LNCAP (cell line): Measurements from ENCODE around the gene USP6NL.

Experiments
- TF ChIP-seq, protein P1 (sequence below): fragments of 450-650 bp; IDR thresholded peaks from 2 replicates; pipeline ENCODE4 v1.5.1; 2017; ENCODE audit warnings: mild to moderate bottlenecking

USP6NL gene

DNA sequence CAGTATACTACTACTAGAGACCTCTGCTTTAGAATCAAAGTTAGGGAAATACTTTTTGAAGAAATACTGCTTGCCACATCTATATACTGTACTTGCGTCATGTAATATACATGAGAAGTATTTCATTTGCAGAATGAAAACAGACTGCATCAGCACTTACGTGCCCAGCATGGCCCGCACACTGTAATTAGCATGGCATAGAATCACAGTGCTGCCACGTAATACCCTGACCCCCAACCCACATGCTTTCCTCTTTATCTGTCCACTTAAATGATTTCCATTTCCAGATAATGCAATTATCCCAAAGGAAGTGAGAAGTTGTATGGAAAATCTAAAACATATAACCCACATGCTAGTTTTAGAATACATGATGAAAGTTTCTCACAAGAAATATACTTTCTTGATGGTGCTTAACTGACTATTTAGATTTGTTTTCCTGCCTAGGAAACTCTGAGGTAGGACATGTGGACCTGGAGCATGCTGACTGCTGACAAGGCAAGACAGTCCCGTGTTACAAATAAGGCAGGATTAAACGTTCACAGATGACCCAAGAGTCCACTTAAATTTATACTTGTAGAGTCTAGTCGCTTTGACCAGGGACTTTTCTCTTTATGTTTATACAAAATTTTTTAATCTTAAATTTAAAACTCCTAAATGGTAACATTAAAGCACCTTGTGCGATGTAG, 12.6 kb downstream of the USP6NL start:
- TF ChIP-seq, protein P1, sequence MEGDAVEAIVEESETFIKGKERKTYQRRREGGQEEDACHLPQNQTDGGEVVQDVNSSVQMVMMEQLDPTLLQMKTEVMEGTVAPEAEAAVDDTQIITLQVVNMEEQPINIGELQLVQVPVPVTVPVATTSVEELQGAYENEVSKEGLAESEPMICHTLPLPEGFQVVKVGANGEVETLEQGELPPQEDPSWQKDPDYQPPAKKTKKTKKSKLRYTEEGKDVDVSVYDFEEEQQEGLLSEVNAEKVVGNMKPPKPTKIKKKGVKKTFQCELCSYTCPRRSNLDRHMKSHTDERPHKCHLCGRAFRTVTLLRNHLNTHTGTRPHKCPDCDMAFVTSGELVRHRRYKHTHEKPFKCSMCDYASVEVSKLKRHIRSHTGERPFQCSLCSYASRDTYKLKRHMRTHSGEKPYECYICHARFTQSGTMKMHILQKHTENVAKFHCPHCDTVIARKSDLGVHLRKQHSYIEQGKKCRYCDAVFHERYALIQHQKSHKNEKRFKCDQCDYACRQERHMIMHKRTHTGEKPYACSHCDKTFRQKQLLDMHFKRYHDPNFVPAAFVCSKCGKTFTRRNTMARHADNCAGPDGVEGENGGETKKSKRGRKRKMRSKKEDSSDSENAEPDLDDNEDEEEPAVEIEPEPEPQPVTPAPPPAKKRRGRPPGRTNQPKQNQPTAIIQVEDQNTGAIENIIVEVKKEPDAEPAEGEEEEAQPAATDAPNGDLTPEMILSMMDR, result no peak

DNA sequence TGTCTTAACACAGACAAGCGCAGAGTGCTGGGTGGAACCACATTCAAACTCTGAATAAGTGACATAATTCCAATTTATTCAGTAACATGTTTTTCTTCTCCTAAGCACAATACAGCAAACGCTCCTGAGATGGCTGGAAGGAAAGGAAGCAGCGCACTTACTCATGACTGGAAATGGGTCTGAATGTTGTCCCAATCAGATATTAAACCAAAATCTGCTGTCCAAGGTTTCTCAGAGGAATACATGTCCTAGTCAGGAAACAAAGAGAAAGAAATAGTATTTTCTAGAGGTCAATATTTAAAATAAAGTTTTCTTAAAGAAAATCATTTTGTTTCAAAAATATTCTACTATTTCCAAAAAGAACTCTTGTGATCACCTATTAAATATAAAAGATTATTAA, 14.0 kb downstream of the USP6NL start:
- TF ChIP-seq, protein P1, result no peak

DNA sequence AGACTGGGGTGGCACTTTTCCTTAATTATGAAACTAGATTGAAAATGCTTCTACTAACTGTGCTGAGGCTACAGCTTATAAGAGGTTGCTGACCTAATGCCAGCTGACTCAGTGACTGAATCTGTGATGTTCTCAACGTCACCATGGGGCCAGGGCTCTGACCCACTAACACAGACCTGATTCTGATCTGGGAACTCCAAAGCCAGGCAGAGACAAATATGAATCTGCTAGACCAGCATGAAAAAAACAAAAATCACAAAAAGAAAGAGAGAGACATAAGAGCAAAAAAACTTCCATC, 16.1 kb downstream of the USP6NL start:
- TF ChIP-seq, protein P1, result no peak

DNA sequence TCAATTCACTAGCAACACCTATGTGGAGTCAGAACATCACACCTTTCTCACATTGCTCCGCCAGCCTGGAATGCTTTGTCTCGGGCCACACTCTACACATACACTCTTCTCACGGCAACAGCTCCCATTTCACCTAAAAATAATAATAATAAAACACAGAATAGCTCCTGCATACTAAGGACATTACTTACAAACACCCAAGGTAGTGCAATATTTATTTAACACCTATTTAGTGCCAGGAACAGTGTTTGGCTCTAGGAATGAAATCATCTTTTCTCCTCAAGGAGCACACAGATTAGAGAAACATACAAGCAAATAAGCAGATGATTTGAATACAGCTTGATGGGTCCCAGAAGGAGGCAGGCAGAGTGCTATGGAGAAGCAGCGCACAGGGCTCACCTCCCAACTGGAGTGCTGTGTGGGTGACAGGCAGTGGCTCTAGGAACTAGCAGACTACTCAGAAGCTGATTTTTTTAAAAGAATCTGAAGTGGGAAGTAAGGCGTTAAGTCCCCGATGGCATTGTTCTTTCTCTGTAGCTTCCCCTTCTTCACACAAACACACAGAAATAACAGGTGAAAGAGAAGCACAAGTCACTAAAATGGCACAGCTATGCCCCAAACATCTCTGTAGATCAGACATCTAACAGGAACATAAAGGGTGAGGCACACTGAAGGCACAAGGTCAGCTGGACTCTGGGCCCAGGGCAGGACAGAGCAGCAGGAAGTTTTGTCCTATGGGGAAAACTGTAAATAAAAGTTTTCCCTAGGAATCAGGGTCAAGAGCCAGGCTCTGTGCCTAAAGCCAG, 16.7 kb downstream of the USP6NL start:
- TF ChIP-seq, protein P1, result no peak

DNA sequence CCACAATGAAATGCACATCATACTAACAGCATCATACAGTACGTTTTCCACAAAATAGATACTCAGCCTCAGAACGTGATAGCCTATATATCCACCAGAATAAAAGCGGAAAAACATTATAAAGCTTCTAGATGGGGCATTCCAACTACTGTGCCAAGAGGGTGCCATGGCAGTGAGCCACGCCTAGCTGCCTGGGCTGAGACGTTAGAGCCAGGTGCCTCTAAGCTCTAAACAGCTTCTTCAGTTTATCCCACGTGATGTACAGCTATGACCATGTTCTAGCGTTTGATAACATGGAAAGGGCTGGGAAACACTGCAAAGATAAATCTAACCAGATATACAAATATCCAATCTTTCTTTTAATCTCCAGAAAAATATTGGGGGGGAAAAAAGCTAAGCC, 17.8 kb downstream of the USP6NL start:
- TF ChIP-seq, protein P1, result no peak

DNA sequence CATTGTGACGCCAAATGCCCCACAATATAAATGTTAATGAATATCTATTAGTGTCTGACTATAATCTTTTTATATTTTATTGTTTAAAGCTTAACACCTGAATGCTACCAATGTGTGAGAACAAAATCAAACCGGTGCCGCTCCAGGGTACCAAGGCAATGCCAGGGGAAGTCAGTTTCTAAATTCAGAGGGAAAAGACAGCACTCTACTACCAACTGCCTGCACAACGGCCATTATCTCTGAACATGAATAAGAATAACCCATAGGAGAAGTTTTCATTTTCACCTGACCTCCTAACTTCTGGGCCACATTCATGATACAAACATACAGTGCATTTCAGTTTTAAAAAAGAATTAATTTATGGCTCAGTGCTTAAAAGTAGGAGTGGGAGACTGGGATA, 21.7 kb downstream of the USP6NL start:
- TF ChIP-seq, protein P1, result no peak

DNA sequence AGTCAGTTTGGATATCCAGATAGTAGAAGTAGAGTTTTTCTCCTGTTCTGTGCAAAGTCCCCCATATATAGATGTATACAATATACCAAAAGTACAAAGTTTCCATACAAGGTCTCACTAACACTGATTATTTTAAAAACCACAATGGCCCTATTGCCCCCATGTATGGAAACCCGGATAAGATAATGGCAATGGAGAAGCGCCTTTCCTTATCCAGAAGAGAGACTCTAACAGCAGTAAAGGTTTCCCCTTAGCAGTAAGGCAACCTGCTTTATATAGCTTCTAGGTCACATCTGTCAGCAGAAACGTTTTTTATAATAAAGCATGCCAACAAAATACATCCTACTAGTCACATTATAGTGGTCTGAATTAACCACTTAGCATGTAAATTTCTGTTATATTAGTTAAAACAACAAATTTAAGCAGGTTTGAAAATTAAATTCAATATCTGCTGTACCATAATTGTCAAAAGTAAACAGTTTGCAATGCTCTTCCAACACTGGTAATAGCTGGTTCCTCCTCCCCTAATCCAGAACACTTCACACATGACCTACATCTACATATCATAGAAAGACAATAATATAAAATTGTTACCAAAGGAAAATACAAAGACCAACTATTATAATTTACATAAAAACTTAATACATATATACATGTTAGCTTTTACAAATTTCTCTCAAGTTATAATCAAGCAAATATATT, 22.4 kb downstream of the USP6NL start:
- TF ChIP-seq, protein P1, result no peak
